Kidney (tissue), 14 donors: ENCODE results near the gene KDM4C. TPM values are rescaled to one million over a fixed set of nuclear protein-coding genes. Genes with fewer than 3 reads are reported as not detected.

Experiments
- DNase-seq, 5 donors: peaks; one replicate each; pipeline ENCODE4 v3.0.0-alpha.2; 2013 to 2020
- FAIRE-seq: peaks from 2 replicates; lab custom pipeline; 2012; peaks lifted over from hg19 to GRCh38; lab: Jason Lieb, UNC
- H3K27ac ChIP-seq, 2 donors: one replicate each; pipeline ENCODE4 v1.7.0; 2013; ENCODE audit warnings: low read depth in 2 of 2, low read length in 2 of 2, inconsistent platforms in 1 of 2
- H3K27me3 ChIP-seq: one replicate; pipeline ENCODE4 v1.7.1; 2013; ENCODE audit warnings: low read length, inconsistent platforms; ENCODE audit not compliant: control insufficient read depth, insufficient read depth
- H3K36me3 ChIP-seq, 3 donors: one replicate each; pipeline versions ENCODE4 v1.7.0 to v1.7.1; 2013; ENCODE audit warnings: low read length in 3 of 3, control low read depth in 1 of 3, inconsistent platforms in 1 of 3; ENCODE audit not compliant: insufficient read depth in 3 of 3, control insufficient read depth in 2 of 3
- H3K4me1 ChIP-seq, 3 donors: one replicate each; pipeline versions ENCODE4 v1.7.0 to v1.7.1; 2013; ENCODE audit warnings: low read length in 3 of 3, inconsistent platforms in 1 of 3, low read depth in 1 of 3; ENCODE audit not compliant: control insufficient read depth in 2 of 3, insufficient read depth in 2 of 3
- H3K4me3 ChIP-seq, 3 donors: one replicate each; pipeline versions ENCODE4 v1.7.0 to v1.8.1; 2013; ENCODE audit warnings: low read length in 3 of 3, control low read depth in 1 of 3, inconsistent platforms in 1 of 3
- H3K9ac ChIP-seq, 3 donors: one replicate each; pipeline versions ENCODE4 v1.7.0 to v1.7.1; 2013; ENCODE audit warnings: low read length in 3 of 3, control low read depth in 1 of 3, inconsistent platforms in 1 of 3
- H3K9me3 ChIP-seq, 3 donors: one replicate each; pipeline versions ENCODE4 v1.7.0 to v1.7.1; 2013; ENCODE audit warnings: low read length in 3 of 3, control low read depth in 1 of 3, inconsistent platforms in 1 of 3; ENCODE audit not compliant: control insufficient read depth in 2 of 3, insufficient read depth in 1 of 3
- intact Hi-C: fragments of 100-400 bp; cut with DNase I; formaldehyde crosslinking; loops from one replicate; pipeline ENCODE4 v1.11.1; 2022
- polyA plus RNA-seq: library from polyadenylated mRNA; stranded (reverse); fragments of 350-450 nt; fragmentation: Illumina TruSeq; extraction: RNeasy Lipid Tissue Mini Kit (QIAGEN cat#74804); gene quantifications from one replicate; pipeline ENCODE4 v1.2.3, GENCODE V29; 2014; ENCODE audit warnings: low read depth, low replicate concordance; ENCODE audit not compliant: insufficient read depth
- total RNA-seq: library from RNA; stranded (reverse); fragmentation: NEBNext Ultra II Directional; extraction: Animal tissue kit (Norgen Biotek cat#: 25700); gene quantifications from one replicate; pipeline ENCODE4 v1.2.1, GENCODE V29; 2021
- TF ChIP-seq, protein P1 (sequence below): IDR thresholded peaks from 3 replicates; pipeline ENCODE4 v1.5.1; 2012; ENCODE audit warnings: mild to moderate bottlenecking, moderate library complexity, borderline replicate concordance; ENCODE audit not compliant: insufficient read depth; ENCODE audit errors: extremely low read depth
- donor health status: control.
- donor health status: control.
- donor health status: control.
- donor health status: control.
- donor health status: control.
- donor health status: DM: yes; HTN: yes; CAD: no.
- donor health status: Normal renal cell carcinoma (clear cell type).

The KDM4C gene
- total and polyA plus RNA-seq, 2 donors from 2014 or later = 7.1 to 47.1 TPM

DNA sequence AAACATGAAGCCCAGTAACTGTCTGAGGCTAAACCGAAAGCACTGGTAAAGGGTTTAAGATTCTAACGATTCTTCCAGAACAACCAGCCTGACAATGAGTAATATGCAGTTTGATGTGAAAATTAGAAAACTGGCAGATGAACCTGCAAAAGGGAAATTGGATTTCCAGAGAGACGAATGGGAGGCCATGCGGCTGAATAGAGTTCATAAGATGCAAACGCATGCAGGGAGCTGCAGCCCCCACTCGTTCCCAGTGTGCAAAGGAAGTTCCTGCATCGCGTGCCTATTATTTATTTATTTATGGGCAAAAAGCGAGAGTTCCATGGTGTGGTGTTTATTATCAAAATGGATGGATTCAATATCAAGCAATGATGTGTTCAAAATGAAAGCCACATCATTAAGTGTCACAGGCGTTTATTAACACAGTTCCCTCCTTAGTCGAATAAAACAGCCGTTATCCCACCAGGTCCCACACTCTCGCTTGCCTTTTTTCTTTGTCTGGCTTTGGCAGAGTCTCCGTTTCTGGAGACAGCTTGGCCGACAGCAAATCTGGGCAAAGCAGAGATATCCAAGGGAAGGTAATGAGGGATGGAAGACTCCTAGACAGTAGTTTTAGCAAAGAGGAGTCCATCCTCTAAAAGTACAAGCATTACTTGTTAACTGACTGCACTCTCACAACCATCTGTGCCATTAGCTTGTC is 451.4 kb downstream of the KDM4C start:
- intact Hi-C loops = no loop called here
- Histone ChIP-seq H3K4me3 (no peak overlapping the region), H3K27ac (no peak overlapping the region), H3K4me1 (no peaks in the 10 kb centered on the region), H3K9ac (no peak overlapping the region), H3K9me3 (no peaks in the 10 kb centered on the region), H3K27me3 (no peaks in the 10 kb centered on the region), H3K36me3 (no peaks in the 10 kb centered on the region)
- DNase-seq = no peak
- TF ChIP-seq, protein P1, sequence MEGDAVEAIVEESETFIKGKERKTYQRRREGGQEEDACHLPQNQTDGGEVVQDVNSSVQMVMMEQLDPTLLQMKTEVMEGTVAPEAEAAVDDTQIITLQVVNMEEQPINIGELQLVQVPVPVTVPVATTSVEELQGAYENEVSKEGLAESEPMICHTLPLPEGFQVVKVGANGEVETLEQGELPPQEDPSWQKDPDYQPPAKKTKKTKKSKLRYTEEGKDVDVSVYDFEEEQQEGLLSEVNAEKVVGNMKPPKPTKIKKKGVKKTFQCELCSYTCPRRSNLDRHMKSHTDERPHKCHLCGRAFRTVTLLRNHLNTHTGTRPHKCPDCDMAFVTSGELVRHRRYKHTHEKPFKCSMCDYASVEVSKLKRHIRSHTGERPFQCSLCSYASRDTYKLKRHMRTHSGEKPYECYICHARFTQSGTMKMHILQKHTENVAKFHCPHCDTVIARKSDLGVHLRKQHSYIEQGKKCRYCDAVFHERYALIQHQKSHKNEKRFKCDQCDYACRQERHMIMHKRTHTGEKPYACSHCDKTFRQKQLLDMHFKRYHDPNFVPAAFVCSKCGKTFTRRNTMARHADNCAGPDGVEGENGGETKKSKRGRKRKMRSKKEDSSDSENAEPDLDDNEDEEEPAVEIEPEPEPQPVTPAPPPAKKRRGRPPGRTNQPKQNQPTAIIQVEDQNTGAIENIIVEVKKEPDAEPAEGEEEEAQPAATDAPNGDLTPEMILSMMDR = no peak
- no peak for FAIRE-seq

DNA sequence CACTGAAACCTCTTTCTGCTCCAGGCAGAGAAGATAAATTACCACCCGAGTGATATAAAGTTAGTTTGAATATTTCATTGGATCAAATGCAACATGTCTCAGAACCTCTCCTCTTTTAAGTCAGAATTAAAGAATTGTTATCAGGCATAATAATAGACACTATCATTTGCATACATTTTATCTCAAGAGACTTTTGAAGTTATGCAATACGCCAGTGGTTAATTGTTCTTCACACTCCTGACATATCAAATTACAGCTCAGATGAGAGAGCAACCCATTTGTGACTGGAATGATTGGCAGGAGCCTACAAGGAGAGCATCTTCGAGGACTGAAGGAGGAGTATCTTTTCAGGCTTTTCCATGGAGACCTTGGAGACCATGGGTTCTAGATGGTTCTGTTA is 452.2 kb downstream of the KDM4C start:
- H3K27me3 ChIP-seq = no peaks in the 10 kb centered on the region
- no peak overlapping the region for H3K4me3 ChIP-seq
- no peak overlapping the region for H3K9ac ChIP-seq
- H3K9me3 ChIP-seq = no peaks in the 10 kb centered on the region
- intact Hi-C loops = no loop called here
- no peaks in the 10 kb centered on the region for H3K36me3 ChIP-seq
- no peak for FAIRE-seq
- no peak for DNase-seq
- TF ChIP-seq, protein P1 = no peak
- no peak overlapping the region for H3K27ac ChIP-seq
- H3K4me1 ChIP-seq = no peaks in the 10 kb centered on the region

DNA sequence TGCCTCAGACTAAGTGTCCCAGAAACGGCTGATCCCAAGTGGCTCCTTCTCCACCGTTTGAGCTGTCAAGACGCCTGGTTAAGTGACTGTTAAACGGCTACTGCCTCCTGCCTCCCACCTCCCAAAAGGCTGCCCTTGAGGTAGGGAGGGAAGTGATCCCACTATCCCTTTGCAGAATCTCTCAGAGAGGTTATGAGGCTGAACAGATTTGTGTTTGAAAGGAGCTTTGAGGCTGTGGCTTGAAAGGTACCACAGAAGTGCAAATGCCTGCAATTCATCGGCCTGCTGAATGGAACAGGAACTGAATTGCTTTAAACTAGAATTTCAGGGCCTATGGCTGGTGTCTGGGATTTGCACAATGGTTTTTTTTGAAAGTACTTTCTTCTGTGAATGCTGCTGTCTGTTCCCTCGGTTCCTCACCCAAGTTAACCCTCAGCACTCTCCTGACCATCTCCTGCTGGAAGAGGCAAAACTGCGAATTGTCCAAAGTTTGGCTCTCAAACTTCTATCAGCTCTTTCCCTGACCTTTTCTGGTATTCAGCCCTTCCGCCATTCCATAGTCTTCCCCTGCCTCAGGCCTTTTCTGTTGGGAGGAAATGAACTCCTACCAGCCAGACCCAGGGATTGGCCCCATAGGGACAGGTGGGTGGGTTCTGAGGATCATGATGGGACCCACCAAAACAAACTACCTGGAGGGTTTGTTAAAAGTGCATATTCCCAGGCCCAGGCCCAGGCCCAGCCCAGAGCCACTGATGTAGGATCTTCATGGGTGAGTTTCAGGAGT is 453.3 kb downstream of the KDM4C start:
- H3K27ac ChIP-seq = no peak overlapping the region
- H3K9ac ChIP-seq = no peak overlapping the region
- no peaks in the 10 kb centered on the region for H3K9me3 ChIP-seq
- no peak overlapping the region for H3K4me3 ChIP-seq
- intact Hi-C loops = no loop called here
- TF ChIP-seq, protein P1 = no peak
- no peaks in the 10 kb centered on the region for H3K36me3 ChIP-seq
- no peaks in the 10 kb centered on the region for H3K4me1 ChIP-seq
- no peaks in the 10 kb centered on the region for H3K27me3 ChIP-seq
- peak in 3 of 5 donors; percentile 40 to 67 (median 44) for DNase-seq
- FAIRE-seq = no peak
